B cell (primary cell): ENCODE results near the gene CCR9. TPM values are rescaled to one million over a fixed set of nuclear protein-coding genes. Genes with fewer than 3 reads are reported as not detected.

ENCODE experiments used
- ATAC-seq: fragments of 200-7000 bp; cut with Tn5 transposase; one replicate; pipeline ENCODE4 v1.10.0; 2021; ENCODE audit warnings: low read depth, mild to moderate bottlenecking, moderate number of reproducible peaks, moderate library complexity
- CTCF ChIA-PET: fragments of 350-600 bp; sonication (Branson Sonifier 250); formaldehyde crosslinking; loops from one replicate; lab custom pipeline; 2021; ENCODE audit warnings: antibody characterized with exemption, inconsistent platforms; lab: Charles Lee
- POLR2A ChIA-PET: fragments of 350-600 bp; sonication (Branson Sonifier 250); formaldehyde crosslinking; loops from one replicate; lab custom pipeline; 2021; ENCODE audit warnings: antibody characterized with exemption; lab: Charles Lee
- DNase-seq: peaks from one replicate; pipeline ENCODE4 v3.0.0; 2013
- H2AFZ ChIP-seq: 2 replicates; pipeline ENCODE4 v1.6.1; 2012; ENCODE audit warnings: mild to moderate bottlenecking, low read depth, low read length; ENCODE audit not compliant: insufficient read depth, poor library complexity, severe bottlenecking
- H3K27ac ChIP-seq, 2 donors: 1 replicate in 1 of 2; 2 replicates in 1 of 2; pipeline ENCODE4 v1.5.1; 2012 to 2013; ENCODE audit warnings: low read length in 2 of 2, mild to moderate bottlenecking in 2 of 2, moderate library complexity in 1 of 2
- H3K27me3 ChIP-seq, 4 experiments: fragments of 200-600 bp in 1 of 4; sonication (generic) in 1 of 4; replicated peaks in 1 of 4; 1 replicate in 2 of 4; 2 replicates in 2 of 4; pipeline versions ENCODE4 v1.6.1 to v1.7.0; 2013 to 2016; ENCODE audit warnings: low read length in 3 of 4, mild to moderate bottlenecking in 2 of 4, mixed read lengths in 1 of 4, moderate library complexity in 1 of 4; ENCODE audit not compliant: insufficient read depth in 4 of 4, control insufficient read depth in 3 of 4; ENCODE audit errors: control extremely low read depth in 1 of 4
- H3K36me3 ChIP-seq, 2 experiments: replicated peaks in 1 of 2; 1 replicate in 1 of 2; 2 replicates in 1 of 2; pipeline versions ENCODE4 v1.6.1 to v1.7.1; 2013; ENCODE audit warnings: low read length in 1 of 2; ENCODE audit not compliant: insufficient read depth in 2 of 2, control insufficient read depth in 1 of 2; ENCODE audit errors: control extremely low read depth in 1 of 2, extremely low read depth in 1 of 2
- H3K4me1 ChIP-seq, 2 donors: fragments of 200-600 bp in 1 of 2; sonication (generic) in 1 of 2; 1 replicate in 1 of 2; 2 replicates in 1 of 2; pipeline versions ENCODE4 v1.5.1 to v1.6.1; 2013 to 2017; ENCODE audit warnings: low read length in 2 of 2; ENCODE audit not compliant: control insufficient read depth in 2 of 2, insufficient read depth in 2 of 2
- H3K4me2 ChIP-seq: replicated peaks from 2 replicates; pipeline ENCODE3; 2012; ENCODE audit warnings: mild to moderate bottlenecking, low read depth, low read length; ENCODE audit not compliant: poor library complexity, severe bottlenecking
- H3K4me3 ChIP-seq, 5 experiments: fragments of 200-600 bp in 1 of 5; sonication (generic) in 1 of 5; 1 replicate in 3 of 5; 2 replicates in 2 of 5; pipeline versions ENCODE4 v1.5.1 to v1.7.0; 2011 to 2016; ENCODE audit warnings: low read length in 4 of 5, mild to moderate bottlenecking in 4 of 5, low read depth in 2 of 5, control low read depth in 1 of 5, moderate library complexity in 1 of 5; ENCODE audit not compliant: insufficient read depth in 1 of 5; ENCODE audit errors: control extremely low read depth in 1 of 5, extremely low read depth in 1 of 5
- H3K79me2 ChIP-seq: fragments of 200-600 bp; sonication (generic); one replicate; pipeline ENCODE4 v1.6.0; 2016; ENCODE audit warnings: low read length; ENCODE audit not compliant: control insufficient read depth, insufficient read depth
- H3K9ac ChIP-seq: fragments of 200-600 bp; sonication (generic); 2 replicates; pipeline ENCODE4 v1.6.1; 2017; ENCODE audit warnings: mild to moderate bottlenecking, low read length, moderate library complexity
- H3K9me3 ChIP-seq, 3 donors: one replicate each; pipeline versions ENCODE4 v1.6.1 to v1.7.1; 2013; ENCODE audit warnings: low read length in 2 of 3; ENCODE audit not compliant: control insufficient read depth in 2 of 3, insufficient read depth in 1 of 3; ENCODE audit errors: control extremely low read depth in 1 of 3
- H4K20me1 ChIP-seq: 2 replicates; pipeline ENCODE4 v1.6.0; 2012; ENCODE audit warnings: mild to moderate bottlenecking, low read length; ENCODE audit not compliant: insufficient read depth, control insufficient read depth, poor library complexity, severe bottlenecking
- H3K27ac Mint-ChIP-seq: one replicate; pipeline ENCODE4 v1.8.0; 2021; ENCODE audit warnings: mixed read lengths
- H3K27me3 Mint-ChIP-seq: one replicate; pipeline ENCODE4 v1.8.0; 2021; ENCODE audit warnings: mixed read lengths
- H3K4me1 Mint-ChIP-seq: one replicate; pipeline ENCODE4 v1.8.0; 2021; ENCODE audit warnings: mixed read lengths
- H3K4me3 Mint-ChIP-seq: one replicate; pipeline ENCODE4 v1.8.0; 2021; ENCODE audit warnings: mixed read lengths
- H3K9me3 Mint-ChIP-seq: one replicate; pipeline ENCODE4 v1.8.0; 2022; ENCODE audit warnings: mixed read lengths; ENCODE audit not compliant: insufficient read depth
- CTCF ChIP-seq: fragments of 200-600 bp; IDR thresholded peaks from one replicate; pipeline ENCODE4 v1.8.0; 2022; ENCODE audit warnings: antibody characterized with exemption, mild to moderate bottlenecking
- EZH2 ChIP-seq: IDR thresholded peaks from 2 replicates; pipeline ENCODE4 v1.6.1; 2012; ENCODE audit warnings: borderline replicate concordance, low read depth, mild to moderate bottlenecking, moderate library complexity, low read length; ENCODE audit not compliant: insufficient read depth, poor library complexity, severe bottlenecking
- WGBS: methylation state at CpG from one replicate; pipeline ENCODE4 v1.1.5; 2013; ENCODE audit warnings: missing lambda C conversion rate; ENCODE audit not compliant: insufficient coverage; 5-methylcytosine and 5-hydroxymethylcytosine counted together
- intact Hi-C: fragments of 100-400 bp; cut with micrococcal nuclease; formaldehyde crosslinking; loops from one replicate; pipeline ENCODE4 v1.10.0; 2022
- polyA plus RNA-seq: library from polyadenylated mRNA; depleted of rRNA; stranded (reverse); fragments of >200 nt; gene quantifications from 2 replicates; pipeline ENCODE4 v1.2.3, GENCODE V29; 2012
- total RNA-seq, 2 donors: library from RNA; stranded (reverse); fragments of 120-200 nt in 1 of 2; gene quantifications; 1 replicate in 1 of 2; 2 replicates in 1 of 2; pipeline versions ENCODE4 v1.2.3 to v1.2.4, GENCODE V29; 2013 to 2022

CCR9 gene
- total and polyA plus RNA-seq, 2 donors (not counting 1 experiment from before 2014, with no cell fraction given): 0.76 to 1.1 TPM

GRCh38 chr3:45858809-45859543 is 27.4 kb upstream of the CCR9 start:
- Histone ChIP-seq H3K9me3 (peaks cover 0 to 9% (median 4%) of the 10 kb centered on the region in 3 donors), H3K4me2 (peak overlapping the region; percentile 36)
- intact Hi-C loops: no loop called here

More at GRCh38 chr3:45858809-45859543, 27.4 kb upstream of the CCR9 start:
- WGBS: 100% methylated on average over 1 of the region's 7 CpGs
- POLR2A ChIA-PET: no interaction called here
- Mint-ChIP-seq H3K4me3 (peak overlapping the region; percentile 84), H3K27me3 (peaks cover 8% of the 10 kb centered on the region), H3K9me3 (peaks cover 11% of the 10 kb centered on the region), H3K27ac (peak overlapping the region; percentile 92), H3K4me1 (peaks cover 27% of the 10 kb centered on the region)
- ATAC-seq (no peak), DNase-seq (peak; percentile 32)
- H3K4me3 ChIP-seq: peak overlapping the region in 2 of 5 experiments; percentile 6 to 27
- TF ChIP-seq EZH2: no peak
- no peak for TF ChIP-seq CTCF
- H3K27me3 ChIP-seq: no peaks in the 10 kb centered on the region
- no peaks in the 10 kb centered on the region for H3K79me2 ChIP-seq
- H3K9ac ChIP-seq: peak overlapping the region; percentile 25
- H4K20me1 ChIP-seq: no peaks in the 10 kb centered on the region
- CTCF ChIA-PET: no interaction called here
- peaks cover 9 to 18% of the 10 kb centered on the region in 2 donors for H3K4me1 ChIP-seq
- H2AFZ ChIP-seq: peak overlapping the region; percentile 59
- no peaks in the 10 kb centered on the region for H3K36me3 ChIP-seq
- H3K27ac ChIP-seq: peak overlapping the region; percentile 25 to 55
